SK-N-MC (cell line): ENCODE measurements around the gene LRPPRC.

Experiments used
- DNase-seq: peaks from one replicate; pipeline ENCODE4 v3.0.0-alpha.2; 2011; ENCODE audit warnings: low read depth, low spot score
- H3K27ac ChIP-seq: fragments of 200-600 bp; sonication (generic); 2 replicates; pipeline ENCODE4 v1.5.1; 2016; ENCODE audit warnings: mixed run types
- H3K36me3 ChIP-seq: fragments of 200-600 bp; sonication (generic); 2 replicates; pipeline ENCODE4 v1.6.1; 2017; ENCODE audit warnings: antibody characterized with exemption, low read length, mixed read lengths; ENCODE audit not compliant: insufficient read depth
- H3K4me3 ChIP-seq: fragments of 200-600 bp; sonication (generic); 2 replicates; pipeline ENCODE4 v1.5.1; 2016
- H3K9ac ChIP-seq: fragments of 200-600 bp; sonication (generic); 2 replicates; pipeline ENCODE4 v1.8.0; 2017; ENCODE audit warnings: mixed run types, mixed read lengths; ENCODE audit not compliant: insufficient read length
- H3K9me3 ChIP-seq: fragments of 200-600 bp; sonication (generic); 2 replicates; pipeline ENCODE4 v1.6.1; 2017; ENCODE audit warnings: low read depth, mild to moderate bottlenecking, antibody characterized with exemption, low read length, moderate library complexity, mixed read lengths
- EZH2 ChIP-seq: fragments of 200-600 bp; sonication (generic); IDR thresholded peaks from one replicate; pipeline ENCODE4 v1.6.1; 2017; ENCODE audit warnings: antibody characterized with exemption
- FOXP2 ChIP-seq: optimal IDR thresholded peaks from 2 replicates; pipeline ENCODE3; 2011; ENCODE audit warnings: mild to moderate bottlenecking, moderate library complexity; ENCODE audit not compliant: insufficient read depth; ENCODE audit errors: extremely low read length, control extremely low read depth
- POLR2AphosphoS5 ChIP-seq: IDR thresholded peaks from 2 replicates; pipeline ENCODE4 v1.6.1; 2012; ENCODE audit warnings: mild to moderate bottlenecking, low read depth, low read length, borderline replicate concordance

LRPPRC gene

DNA sequence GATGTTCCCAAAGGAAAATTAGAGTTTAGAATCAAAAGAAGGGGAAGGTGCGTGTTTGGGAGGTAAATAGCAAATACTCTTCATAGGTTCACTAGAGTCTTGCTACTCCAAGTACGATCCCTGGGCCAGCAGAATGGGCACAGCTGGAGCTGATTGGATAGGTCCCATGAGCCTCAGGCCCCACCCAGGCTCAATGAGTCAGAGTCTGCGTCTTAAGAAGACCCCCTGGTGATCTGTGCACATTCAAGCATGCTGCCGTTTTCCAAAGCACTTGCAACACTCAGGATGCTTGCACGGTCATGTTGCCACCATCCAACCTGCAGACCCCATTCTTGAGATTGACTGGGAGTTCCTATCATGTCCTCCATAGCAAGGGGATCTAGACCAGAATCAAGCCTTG, 116.5 kb downstream of the LRPPRC start:
- Histone ChIP-seq H3K4me3 (no peak overlapping the region), H3K36me3 (no peaks in the 10 kb centered on the region), H3K9ac (no peak overlapping the region), H3K27ac (no peak overlapping the region), H3K9me3 (no peaks in the 10 kb centered on the region)
- TF ChIP-seq FOXP2 (no peak), POLR2AphosphoS5 (no peak), EZH2 (no peak)
- DNase-seq: peak; percentile 30

DNA sequence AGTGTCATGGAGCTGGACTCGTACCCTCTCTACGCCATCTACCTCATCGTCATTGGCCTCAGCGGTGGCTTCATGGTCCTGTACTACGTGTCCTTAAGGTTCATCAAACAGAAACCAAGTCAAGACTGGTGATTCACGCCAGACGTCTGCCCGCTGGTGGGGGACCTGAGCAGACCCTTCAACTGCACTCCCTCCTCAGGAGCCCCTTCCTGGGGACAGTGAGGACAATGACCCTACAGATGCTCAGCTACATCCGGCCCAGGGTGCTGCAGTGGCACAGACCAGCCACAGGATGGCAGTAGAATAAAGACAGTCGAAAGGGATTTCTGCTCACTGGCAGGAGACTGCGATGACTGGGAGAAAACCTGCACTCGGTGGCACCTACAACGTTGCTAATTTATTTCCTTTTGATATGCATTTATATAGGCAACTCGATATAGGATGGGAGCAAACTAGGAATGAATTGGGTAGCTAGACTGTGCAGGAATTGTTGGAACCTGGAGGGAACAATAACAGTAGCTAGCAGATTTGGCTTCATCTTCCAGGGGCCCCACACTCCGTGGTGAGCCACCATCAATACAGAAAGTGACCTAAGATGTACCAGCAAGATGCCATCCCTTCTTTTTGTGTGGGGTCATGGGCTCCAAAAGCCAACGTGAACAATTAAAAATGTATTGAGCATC, 117.9 kb downstream of the LRPPRC start:
- Histone ChIP-seq H3K4me3 (no peak overlapping the region), H3K9me3 (no peaks in the 10 kb centered on the region), H3K27ac (no peak overlapping the region), H3K36me3 (no peaks in the 10 kb centered on the region), H3K9ac (no peak overlapping the region)
- DNase-seq: peak; percentile 26
- TF ChIP-seq POLR2AphosphoS5 (no peak), EZH2 (no peak), FOXP2 (no peak)

DNA sequence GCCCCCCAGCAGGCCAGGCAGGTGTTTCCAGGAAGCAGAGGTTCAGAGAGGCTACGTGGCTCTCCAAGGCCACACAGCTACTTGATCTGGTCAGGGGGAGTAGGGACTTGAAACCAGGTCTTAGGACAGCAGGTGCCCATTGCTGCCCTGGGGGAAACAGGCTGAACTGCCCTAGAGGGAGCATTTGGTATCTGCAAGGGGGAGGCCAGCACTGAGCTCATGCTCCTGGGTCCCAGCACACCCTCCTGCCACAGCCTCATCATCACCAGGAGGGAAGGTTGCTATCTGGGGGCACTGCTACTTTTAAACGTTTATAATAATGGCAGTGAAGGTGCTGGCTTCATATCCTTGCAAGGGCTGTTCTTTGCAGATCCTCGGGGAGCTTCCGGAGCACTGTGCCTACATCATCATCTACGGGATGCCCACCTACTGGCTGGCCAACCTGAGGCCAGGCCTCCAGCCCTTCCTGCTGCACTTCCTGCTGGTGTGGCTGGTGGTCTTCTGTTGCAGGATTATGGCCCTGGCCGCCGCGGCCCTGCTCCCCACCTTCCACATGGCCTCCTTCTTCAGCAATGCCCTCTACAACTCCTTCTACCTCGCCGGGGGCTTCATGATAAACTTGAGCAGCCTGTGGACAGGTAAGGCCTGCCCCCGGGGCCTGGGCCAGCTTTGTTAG, 120.9 kb downstream of the LRPPRC start:
- Histone ChIP-seq H3K36me3 (no peaks in the 10 kb centered on the region), H3K9ac (no peak overlapping the region), H3K27ac (no peak overlapping the region), H3K4me3 (no peak overlapping the region), H3K9me3 (no peaks in the 10 kb centered on the region)
- no peak for DNase-seq
- TF ChIP-seq FOXP2 (no peak), POLR2AphosphoS5 (no peak), EZH2 (no peak)

DNA sequence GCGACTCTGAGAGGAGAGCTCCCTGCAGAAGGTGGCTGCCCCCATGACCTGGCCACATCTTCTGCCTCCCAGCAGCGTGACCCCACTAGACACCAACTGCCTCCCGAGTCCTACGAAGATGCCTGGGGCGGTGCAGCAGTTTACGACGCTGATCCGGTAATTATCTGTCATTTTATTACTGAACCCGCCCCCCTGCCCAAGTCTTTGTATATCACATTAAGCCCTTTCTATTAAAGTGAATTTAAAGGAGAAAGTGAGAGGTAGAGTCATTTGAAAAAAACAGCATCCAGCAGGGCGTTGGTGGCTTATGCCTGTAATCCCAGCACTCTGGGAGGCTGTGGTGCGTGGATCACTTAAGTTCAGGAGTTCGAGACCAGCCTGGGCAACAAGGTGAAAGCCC, 123.6 kb downstream of the LRPPRC start:
- Histone ChIP-seq H3K9ac (no peak overlapping the region), H3K36me3 (no peaks in the 10 kb centered on the region), H3K9me3 (no peaks in the 10 kb centered on the region), H3K27ac (no peak overlapping the region), H3K4me3 (no peak overlapping the region)
- no peak for DNase-seq
- TF ChIP-seq EZH2: no peak
- TF ChIP-seq FOXP2: no peak
- no peak for TF ChIP-seq POLR2AphosphoS5

DNA sequence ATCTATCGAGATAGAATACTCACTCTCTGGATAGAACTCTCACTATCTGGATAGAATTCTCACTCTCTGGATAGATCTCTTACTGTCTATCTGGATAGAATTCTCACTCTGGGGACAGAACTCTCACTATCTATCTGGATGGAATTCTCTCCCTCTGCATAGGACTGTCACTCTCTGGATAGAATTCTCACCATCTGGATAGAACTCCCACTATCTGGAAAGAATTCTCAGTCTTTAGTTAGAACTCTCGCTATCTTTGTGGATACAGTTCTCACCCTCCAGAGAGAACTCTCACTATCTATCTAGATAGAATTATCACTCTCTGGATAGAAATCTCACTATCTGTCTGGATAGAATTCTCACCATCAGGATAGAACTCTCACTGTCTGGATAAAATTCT, 140.5 kb downstream of the LRPPRC start:
- Histone ChIP-seq H3K36me3 (no peaks in the 10 kb centered on the region), H3K9me3 (no peaks in the 10 kb centered on the region), H3K9ac (no peak overlapping the region), H3K27ac (no peak overlapping the region), H3K4me3 (no peak overlapping the region)
- DNase-seq: no peak
- TF ChIP-seq FOXP2: no peak
- TF ChIP-seq EZH2: no peak
- no peak for TF ChIP-seq POLR2AphosphoS5

DNA sequence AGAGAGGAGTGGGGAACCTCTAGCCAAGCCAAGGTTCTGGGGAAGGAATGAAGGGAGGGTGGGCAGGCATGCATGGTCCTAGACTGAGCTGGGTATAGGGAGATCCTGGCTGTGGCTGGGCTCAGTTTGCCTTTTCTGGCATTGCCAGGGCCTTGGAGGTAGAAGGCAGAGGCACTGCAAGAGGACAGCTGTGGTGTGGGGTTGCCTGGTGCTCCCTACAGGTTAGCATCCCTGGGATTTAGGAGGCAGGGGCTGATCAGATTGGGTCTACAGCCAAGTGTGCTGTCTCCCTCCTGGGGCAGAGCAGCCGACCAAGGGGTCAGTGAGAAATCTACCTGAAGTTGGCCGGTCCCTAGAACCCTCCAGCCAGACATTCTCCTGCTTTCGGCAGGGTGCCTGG, 141.1 kb downstream of the LRPPRC start:
- Histone ChIP-seq H3K27ac (no peak overlapping the region), H3K9ac (no peak overlapping the region), H3K36me3 (no peaks in the 10 kb centered on the region), H3K4me3 (no peak overlapping the region), H3K9me3 (no peaks in the 10 kb centered on the region)
- no peak for DNase-seq
- TF ChIP-seq FOXP2 (no peak), POLR2AphosphoS5 (no peak), EZH2 (no peak)

DNA sequence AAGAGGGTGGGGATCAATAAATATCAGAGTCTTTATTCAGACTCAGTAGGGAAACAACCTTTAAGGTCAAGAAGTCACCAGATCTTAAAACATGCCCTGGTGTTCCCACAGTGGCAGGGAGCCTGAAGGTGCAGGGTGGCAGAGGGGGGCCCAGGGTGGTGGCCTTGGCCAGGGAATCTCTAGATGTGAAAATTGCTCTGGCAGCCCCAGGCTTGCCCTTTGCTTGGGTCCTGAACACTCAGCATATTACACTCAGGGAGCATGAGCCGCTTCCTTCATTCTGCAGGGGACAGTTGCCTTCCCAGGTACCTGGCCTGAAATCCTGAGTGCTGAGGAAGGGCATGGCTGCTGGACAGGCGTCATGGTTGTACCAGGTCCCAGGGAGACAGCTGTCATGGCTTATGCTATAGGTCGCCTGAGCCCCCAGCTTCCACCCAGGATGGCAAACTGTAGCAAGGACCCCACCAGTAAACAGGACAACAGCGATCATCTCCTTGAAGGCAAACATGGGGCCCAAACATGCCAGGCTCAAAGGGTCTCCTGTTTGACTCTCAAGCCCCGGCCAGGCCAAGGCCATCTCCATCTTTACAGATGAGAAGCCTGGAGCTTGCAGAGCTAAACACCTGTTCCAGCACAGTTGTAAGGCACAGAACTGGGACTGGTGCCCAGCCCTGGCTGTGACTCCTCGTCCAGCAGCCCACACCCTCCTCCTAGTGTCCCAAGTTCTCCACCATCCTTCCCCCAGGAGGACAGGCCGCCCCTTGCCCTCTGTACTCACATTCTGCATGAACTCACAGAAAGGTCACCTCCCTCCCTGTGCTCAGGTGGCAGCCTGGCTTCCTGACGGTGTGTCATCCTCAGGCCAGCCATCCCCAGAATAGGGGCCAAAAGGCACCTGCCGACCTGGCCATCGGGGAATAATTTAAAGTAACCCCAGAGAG, 142.4 kb downstream of the LRPPRC start:
- no peak for DNase-seq
- TF ChIP-seq POLR2AphosphoS5 (no peak), EZH2 (no peak), FOXP2 (no peak)
- H3K9ac ChIP-seq: no peak overlapping the region
- no peaks in the 10 kb centered on the region for H3K9me3 ChIP-seq
- no peaks in the 10 kb centered on the region for H3K36me3 ChIP-seq
- H3K4me3 ChIP-seq: no peak overlapping the region
- H3K27ac ChIP-seq: no peak overlapping the region

DNA sequence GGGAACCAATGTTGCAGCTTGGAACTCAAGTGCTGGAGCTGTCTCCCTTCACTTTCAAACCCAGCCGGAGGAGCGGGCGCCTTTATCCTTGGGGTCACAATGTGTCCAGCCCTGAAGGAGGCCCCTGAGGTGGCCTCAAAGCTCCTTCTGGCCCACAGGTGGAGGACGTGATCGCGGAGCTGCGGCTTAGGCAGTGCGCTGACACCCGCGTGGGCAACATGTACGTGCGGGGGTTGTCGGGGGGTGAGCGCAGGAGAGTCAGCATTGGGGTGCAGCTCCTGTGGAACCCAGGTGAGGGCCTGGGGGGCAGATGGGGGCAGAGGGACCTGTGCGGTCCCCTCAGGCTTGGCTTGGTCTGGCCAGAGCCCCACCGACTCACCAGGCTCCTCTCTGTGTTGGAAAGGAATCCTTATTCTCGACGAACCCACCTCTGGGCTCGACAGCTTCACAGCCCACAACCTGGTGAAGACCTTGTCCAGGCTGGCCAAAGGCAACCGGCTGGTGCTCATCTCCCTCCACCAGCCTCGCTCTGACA, 143.5 kb downstream of the LRPPRC start:
- Histone ChIP-seq H3K9me3 (no peaks in the 10 kb centered on the region), H3K27ac (no peak overlapping the region), H3K36me3 (no peaks in the 10 kb centered on the region), H3K4me3 (no peak overlapping the region), H3K9ac (no peak overlapping the region)
- DNase-seq: no peak
- no peak for TF ChIP-seq FOXP2
- TF ChIP-seq POLR2AphosphoS5: no peak
- no peak for TF ChIP-seq EZH2
